ENCODE results near the gene PIEZO2. TPM values are rescaled to one million over a fixed set of nuclear protein-coding genes. Genes with fewer than 3 reads are reported as not detected.

PIEZO2 gene
- total and polyA plus RNA-seq, 11 donors = 0.04 to 4.9 (median 0.20) TPM; not detected in 2

- 78 to 100% (median 83%) methylated on average over 2 to 4 of the region's 4 CpGs for WGBS, 4 donors
- Histone ChIP-seq H3K27ac (no peak overlapping the region), H3K36me3 (no peaks in the 10 kb centered on the region), H3K27me3 (no peaks in the 10 kb centered on the region), H3K4me1 (no peaks in the 10 kb centered on the region), H3K9me3 (peaks cover 0 to 37% (median 20%) of the 10 kb centered on the region in 12 donors), H3K4me3 (no peak overlapping the region)
- TF ChIP-seq POLR2A (IDR thresholded peaks at IDR 0.05) (no peak), CTCF (IDR thresholded peaks at IDR 0.05) (no peak)
- ATAC-seq (no peak), DNase-seq (no peak)
- intact Hi-C loops (cut with DNase I) = no loop called here
Measured at GRCh38 chr18:10942998-10943397, 206.4 kb downstream of the PIEZO2 start.

GRCh38 chr18:10939822-10940221 is 209.5 kb downstream of the PIEZO2 start:
- ATAC-seq = no peak
- intact Hi-C loops (cut with DNase I) = no loop called here
- TF ChIP-seq POLR2A (IDR thresholded peaks at IDR 0.05) (no peak), CTCF (IDR thresholded peaks at IDR 0.05) (no peak)
- peaks cover 0 to 11% (median under 1%) of the 10 kb centered on the region in 12 donors for H3K9me3 ChIP-seq
- H3K4me3 ChIP-seq = no peak overlapping the region
- no peak overlapping the region for H3K27ac ChIP-seq
- no peak for DNase-seq
- WGBS, 4 donors = 70 to 86% (median 78%) methylated on average over 6 of the region's 6 CpGs
- peaks cover 0 to 13% (median 0%) of the 10 kb centered on the region in 12 donors for H3K4me1 ChIP-seq
- H3K36me3 ChIP-seq = no peaks in the 10 kb centered on the region
- H3K27me3 ChIP-seq = no peaks in the 10 kb centered on the region

- intact Hi-C loops (cut with DNase I) = no loop called here
- Histone ChIP-seq H3K4me1 (peaks cover 0 to 13% (median 0%) of the 10 kb centered on the region in 12 donors), H3K36me3 (no peaks in the 10 kb centered on the region), H3K27me3 (no peaks in the 10 kb centered on the region), H3K9me3 (no peaks in the 10 kb centered on the region), H3K27ac (no peak overlapping the region), H3K4me3 (no peak overlapping the region)
- TF ChIP-seq POLR2A (IDR thresholded peaks at IDR 0.05) (no peak), CTCF (IDR thresholded peaks at IDR 0.05) (no peak)
- no peak for ATAC-seq
- 63 to 70% (median 69%) methylated on average over 6 of the region's 6 CpGs for WGBS, 4 donors
- DNase-seq = no peak
Measured at GRCh38 chr18:10937743-10938640, 211.4 kb downstream of the PIEZO2 start.

- ATAC-seq = no peak
- 53 to 66% (median 59%) methylated on average over 9 of the region's 9 CpGs for WGBS, 4 donors
- no peak overlapping the region for H3K27ac ChIP-seq
- no peak for DNase-seq
- no peak overlapping the region for H3K4me3 ChIP-seq
- peaks cover 0 to 13% (median 0%) of the 10 kb centered on the region in 12 donors for H3K4me1 ChIP-seq
- no peaks in the 10 kb centered on the region for H3K27me3 ChIP-seq
- intact Hi-C loops (cut with DNase I) = no loop called here
- H3K36me3 ChIP-seq = no peaks in the 10 kb centered on the region
- no peak for TF ChIP-seq CTCF (IDR thresholded peaks at IDR 0.05)
- TF ChIP-seq POLR2A (IDR thresholded peaks at IDR 0.05) = no peak
- no peaks in the 10 kb centered on the region for H3K9me3 ChIP-seq
Measured at GRCh38 chr18:10936176-10937053, 213.0 kb downstream of the PIEZO2 start.

All from heart left ventricle (tissue), 16 donors.